Astrocyte (in vitro differentiated cells and primary cell): ENCODE data around the gene INAFM1. TPM values are rescaled to one million over a fixed set of nuclear protein-coding genes. Genes with fewer than 3 reads are reported as not detected.

Experiments
- DNase-seq: peaks from one replicate; pipeline ENCODE4 v3.0.0-alpha.2; 2010; ENCODE audit warnings: low read depth
- FAIRE-seq: peaks from 2 replicates; lab custom pipeline; 2011; peaks lifted over from hg19 to GRCh38; lab: Jason Lieb, UNC
- H2AFZ ChIP-seq: 2 replicates; pipeline ENCODE4 v1.6.0; 2012; ENCODE audit warnings: low read depth, low read length, inconsistent platforms
- H3K27ac ChIP-seq: 2 replicates; pipeline ENCODE4 v1.5.1; 2011; ENCODE audit warnings: low read depth, low read length, inconsistent platforms
- H3K27me3 ChIP-seq: 2 replicates; pipeline ENCODE4 v1.6.0; 2011; ENCODE audit warnings: low read length, inconsistent platforms; ENCODE audit not compliant: insufficient read depth
- H3K36me3 ChIP-seq: 2 replicates; pipeline ENCODE4 v1.5.1; 2011; ENCODE audit warnings: low read length, inconsistent platforms; ENCODE audit not compliant: insufficient read depth
- H3K4me1 ChIP-seq: 2 replicates; pipeline ENCODE4 v1.5.1; 2011; ENCODE audit warnings: low read length, inconsistent platforms; ENCODE audit not compliant: insufficient read depth
- H3K4me2 ChIP-seq: 2 replicates; pipeline ENCODE4 v1.6.0; 2012; ENCODE audit warnings: low read length, inconsistent platforms
- H3K4me3 ChIP-seq: 2 replicates; pipeline ENCODE4 v1.5.1; 2011; ENCODE audit warnings: low read depth, mild to moderate bottlenecking, low read length, inconsistent platforms; ENCODE audit not compliant: insufficient read depth
- H3K79me2 ChIP-seq: 2 replicates; pipeline ENCODE4 v1.6.0; 2012; ENCODE audit warnings: mild to moderate bottlenecking, low read length, inconsistent platforms; ENCODE audit not compliant: insufficient read depth
- H3K9ac ChIP-seq: 2 replicates; pipeline ENCODE4 v1.6.0; 2012; ENCODE audit warnings: mild to moderate bottlenecking, low read length, inconsistent platforms
- H3K9me3 ChIP-seq: 2 replicates; pipeline ENCODE4 v1.5.1; 2012; ENCODE audit warnings: low read depth, mild to moderate bottlenecking, low read length, inconsistent platforms; ENCODE audit not compliant: insufficient read depth
- H4K20me1 ChIP-seq: 2 replicates; pipeline ENCODE4 v1.6.0; 2012; ENCODE audit warnings: low read length, inconsistent platforms; ENCODE audit not compliant: insufficient read depth
- H3K27ac Mint-ChIP-seq: one replicate; pipeline ENCODE4 v1.8.0; 2021; ENCODE audit warnings: mild to moderate bottlenecking, mixed read lengths; ENCODE audit not compliant: unreplicated experiment
- H3K27me3 Mint-ChIP-seq: one replicate; pipeline ENCODE4 v1.8.0; 2021; ENCODE audit warnings: low read depth, mixed read lengths; ENCODE audit not compliant: unreplicated experiment
- H3K36me3 Mint-ChIP-seq: one replicate; pipeline ENCODE4 v1.8.0; 2021; ENCODE audit warnings: low read depth, mixed read lengths; ENCODE audit not compliant: unreplicated experiment
- H3K4me1 Mint-ChIP-seq: one replicate; pipeline ENCODE4 v1.8.0; 2021; ENCODE audit warnings: low read depth, mixed read lengths; ENCODE audit not compliant: unreplicated experiment
- H3K4me3 Mint-ChIP-seq: one replicate; pipeline ENCODE4 v1.8.0; 2021; ENCODE audit warnings: mild to moderate bottlenecking, moderate library complexity, mixed read lengths; ENCODE audit not compliant: unreplicated experiment
- H3K9me3 Mint-ChIP-seq: one replicate; pipeline ENCODE4 v1.8.0; 2021; ENCODE audit warnings: mild to moderate bottlenecking, mixed read lengths; ENCODE audit not compliant: unreplicated experiment
- CTCF ChIP-seq: IDR thresholded peaks from 2 replicates; pipeline ENCODE4 v1.5.1; 2011; ENCODE audit warnings: low read depth, mild to moderate bottlenecking, inconsistent platforms, low read length, moderate library complexity; ENCODE audit not compliant: insufficient read depth
- EZH2 ChIP-seq: IDR thresholded peaks from 2 replicates; pipeline ENCODE4 v1.6.1; 2012; ENCODE audit warnings: mild to moderate bottlenecking, low read length, inconsistent platforms; ENCODE audit not compliant: insufficient read depth
- total RNA-seq: library from RNA; stranded (reverse); gene quantifications from 2 replicates; pipeline ENCODE4 v1.2.1, GENCODE V29; 2021

The INAFM1 gene
- total RNA-seq, 1 donor from 2014 or later: 23.6 TPM

- peaks cover 25% of the 10 kb centered on the region for H4K20me1 ChIP-seq
- no peaks in the 10 kb centered on the region for H3K9me3 ChIP-seq
- no peaks in the 10 kb centered on the region for H3K9me3 Mint-ChIP-seq
- DNase-seq (no peak), FAIRE-seq (no peak)
- no peaks in the 10 kb centered on the region for H3K27me3 Mint-ChIP-seq
- peak overlapping the region; percentile 91 for H3K27ac ChIP-seq
- H3K36me3 ChIP-seq: no peaks in the 10 kb centered on the region
- no peak overlapping the region for H3K4me3 Mint-ChIP-seq
- peak overlapping the region; percentile 100 for H3K4me2 ChIP-seq
- H3K36me3 Mint-ChIP-seq: peaks cover 2% of the 10 kb centered on the region
- H3K4me1 ChIP-seq: peaks cover 55% of the 10 kb centered on the region
- H3K9ac ChIP-seq: peak overlapping the region; percentile 95
- H3K79me2 ChIP-seq: peaks cover 47% of the 10 kb centered on the region
- H3K4me3 ChIP-seq: peak overlapping the region; percentile 89
- TF ChIP-seq CTCF (no peak), EZH2 (no peak)
- H2AFZ ChIP-seq: no peak overlapping the region
- no peak overlapping the region for H3K27ac Mint-ChIP-seq
- H3K4me1 Mint-ChIP-seq: peaks cover 20% of the 10 kb centered on the region
- no peaks in the 10 kb centered on the region for H3K27me3 ChIP-seq
Observed at GRCh38 chr19:47228168-47228936, 46.3 kb upstream of the INAFM1 start.

GRCh38 chr19:47228937-47229675 is 45.6 kb upstream of the INAFM1 start:
- DNase-seq: peak; percentile 51
- TF ChIP-seq EZH2: no peak
- no peak for TF ChIP-seq CTCF
- no peak overlapping the region for H3K4me3 Mint-ChIP-seq

More at GRCh38 chr19:47228937-47229675, 45.6 kb upstream of the INAFM1 start:
- Histone ChIP-seq H3K4me2 (peak overlapping the region; percentile 100), H3K27ac (peak overlapping the region; percentile 53), H3K4me3 (peak overlapping the region; percentile 89), H4K20me1 (peaks cover 20% of the 10 kb centered on the region), H3K9me3 (no peaks in the 10 kb centered on the region), H2AFZ (no peak overlapping the region), H3K36me3 (no peaks in the 10 kb centered on the region), H3K79me2 (peaks cover 43% of the 10 kb centered on the region), H3K27me3 (no peaks in the 10 kb centered on the region), H3K9ac (peak overlapping the region; percentile 95), H3K4me1 (peaks cover 55% of the 10 kb centered on the region)
- Mint-ChIP-seq H3K9me3 (no peaks in the 10 kb centered on the region), H3K4me1 (peaks cover 20% of the 10 kb centered on the region), H3K27me3 (no peaks in the 10 kb centered on the region), H3K27ac (no peak overlapping the region), H3K36me3 (peaks cover 2% of the 10 kb centered on the region)
- no peak for FAIRE-seq
